SH-SY5Y (cell line): Measurements from ENCODE around the gene PHACTR1.

ENCODE experiments used
- GATA2 ChIP-seq: IDR thresholded peaks from 2 replicates; pipeline ENCODE4 v1.6.1; 2011; ENCODE audit warnings: mild to moderate bottlenecking, low read depth, low read length
- GATA3 ChIP-seq: IDR thresholded peaks from 2 replicates; pipeline ENCODE4 v1.6.1; 2011; ENCODE audit warnings: low read depth, mild to moderate bottlenecking, low read length, moderate library complexity

DNA sequence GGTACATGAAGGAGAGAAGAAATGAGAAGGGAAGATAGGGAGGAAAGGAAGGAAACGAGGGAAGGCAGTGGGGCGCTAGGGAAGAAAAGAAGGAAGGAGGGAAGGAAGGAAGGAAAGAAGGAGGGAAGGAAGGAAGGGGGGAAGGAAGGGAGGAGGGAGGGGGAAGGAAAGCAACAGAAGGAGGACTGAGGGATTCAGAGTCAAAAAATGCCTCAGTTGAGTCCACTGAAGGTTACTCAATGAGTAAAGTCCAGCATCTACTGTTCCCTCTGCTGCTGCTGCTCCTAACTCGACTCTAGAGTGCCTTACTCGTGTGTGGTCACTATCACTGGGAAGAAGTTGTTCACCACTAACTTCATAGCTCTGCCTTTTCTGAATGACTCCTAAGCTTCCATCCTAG, 33.8 kb downstream of the PHACTR1 start:
- TF ChIP-seq GATA3 (no peak), GATA2 (no peak)
